ENCODE results near the gene HAPSTR1. TPM values are rescaled to one million over a fixed set of nuclear protein-coding genes. Genes with fewer than 3 reads are reported as not detected.

HAPSTR1 gene
- polyA plus RNA-seq, 1 of the 3 experiments (the other 2 are of a cell fraction) = 7.0 TPM

DNA sequence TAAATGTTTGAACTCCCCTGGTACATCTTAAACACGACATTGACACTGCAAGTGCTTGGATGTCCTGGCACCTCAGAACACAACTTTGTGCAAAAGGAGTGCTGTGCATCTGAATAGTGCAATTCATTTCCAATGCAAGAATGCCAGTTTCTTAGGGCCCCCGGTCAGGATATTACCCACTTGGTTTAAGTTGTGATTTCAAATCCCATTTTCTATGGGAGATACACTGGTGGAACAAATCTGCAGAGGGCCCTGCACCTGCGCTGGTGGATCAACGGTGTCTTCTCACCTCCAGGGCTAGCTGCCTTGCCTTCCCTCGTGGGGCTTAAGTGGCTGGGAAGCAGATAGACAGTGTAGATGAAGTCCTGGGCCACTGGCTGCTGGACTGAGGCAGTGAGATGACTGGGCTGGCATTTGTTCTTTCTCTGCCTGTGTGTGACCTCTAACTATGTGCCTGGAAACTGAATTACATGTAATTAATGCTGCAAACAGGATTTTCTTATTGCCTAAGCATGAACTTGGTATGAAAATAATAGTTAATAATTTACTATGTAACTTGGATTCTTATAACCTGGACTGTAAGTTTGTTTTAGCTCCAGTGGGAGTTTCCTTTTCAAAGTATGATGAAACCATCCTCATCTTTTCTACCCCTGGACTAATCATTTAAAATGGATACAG is 20.9 kb downstream of the HAPSTR1 start:
- Histone ChIP-seq H3K36me3 (replicated peaks in 1 of 2; ENCODE audit: control insufficient read depth in 1 of 2, insufficient read depth in 2 of 2, low read length in 1 of 2) (peaks cover 49 to 56% of the 10 kb centered on the region in 2 experiments), H4K20me1 (ENCODE audit: insufficient read depth) (peaks cover 100% of the 10 kb centered on the region), H3K4me3 (ENCODE audit: low read depth in 2 of 2, low read length in 1 of 2) (no peak overlapping the region), H3K4me1 (ENCODE audit: control insufficient read depth in 1 of 2, insufficient read depth in 2 of 2, low read depth in 1 of 2, low read length in 1 of 2) (peaks cover 19 to 46% of the 10 kb centered on the region in 2 experiments; a peak in 3 of 4 replicates), H3K9ac (no peak overlapping the region), H3K79me2 (ENCODE audit: insufficient read depth) (peaks cover 100% of the 10 kb centered on the region), H3K9me2 (no peaks in the 10 kb centered on the region), H3K27me3 (ENCODE audit: insufficient read depth) (no peaks in the 10 kb centered on the region), H3F3A (replicated peaks; ENCODE audit: insufficient read depth) (peaks cover 27% of the 10 kb centered on the region), H3K4me2 (peak overlapping the region; percentile 14; the same call in 1 of the 2 replicates), H2AFZ (ENCODE audit: low read depth) (no peak overlapping the region), H3K9me3 (no peaks in the 10 kb centered on the region), H3K27ac (ENCODE audit: low read depth in 2 of 2, low read length in 1 of 2) (no peak overlapping the region; a peak in 2 of 4 replicates)
- DNase-seq = no peak
- POLR2A ChIA-PET = no interaction called here
- CTCF ChIA-PET = interaction anchor here (1.2 to 2.3 kb wide), 2 partner anchors 27 to 232 kb away, joined by 3 to 6 read pairs; no protein-coding TSS in a partner anchor
- WGBS (ENCODE audit: low lambda C conversion rate) = 64% methylated on average over 5 of the region's 5 CpGs
- no peak for TF ChIP-seq TAF1 (IDR thresholded peaks at IDR 0.05; ENCODE audit: borderline replicate concordance, low read depth, low read length)
- no peak for TF ChIP-seq EZH2phosphoT487 (IDR thresholded peaks at IDR 0.05; ENCODE audit: borderline replicate concordance, low read depth)
- TF ChIP-seq, protein P1, sequence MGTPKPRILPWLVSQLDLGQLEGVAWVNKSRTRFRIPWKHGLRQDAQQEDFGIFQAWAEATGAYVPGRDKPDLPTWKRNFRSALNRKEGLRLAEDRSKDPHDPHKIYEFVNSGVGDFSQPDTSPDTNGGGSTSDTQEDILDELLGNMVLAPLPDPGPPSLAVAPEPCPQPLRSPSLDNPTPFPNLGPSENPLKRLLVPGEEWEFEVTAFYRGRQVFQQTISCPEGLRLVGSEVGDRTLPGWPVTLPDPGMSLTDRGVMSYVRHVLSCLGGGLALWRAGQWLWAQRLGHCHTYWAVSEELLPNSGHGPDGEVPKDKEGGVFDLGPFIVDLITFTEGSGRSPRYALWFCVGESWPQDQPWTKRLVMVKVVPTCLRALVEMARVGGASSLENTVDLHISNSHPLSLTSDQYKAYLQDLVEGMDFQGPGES (IDR thresholded peaks at IDR 0.05; ENCODE audit: low read depth, low read length) = no peak

DNA sequence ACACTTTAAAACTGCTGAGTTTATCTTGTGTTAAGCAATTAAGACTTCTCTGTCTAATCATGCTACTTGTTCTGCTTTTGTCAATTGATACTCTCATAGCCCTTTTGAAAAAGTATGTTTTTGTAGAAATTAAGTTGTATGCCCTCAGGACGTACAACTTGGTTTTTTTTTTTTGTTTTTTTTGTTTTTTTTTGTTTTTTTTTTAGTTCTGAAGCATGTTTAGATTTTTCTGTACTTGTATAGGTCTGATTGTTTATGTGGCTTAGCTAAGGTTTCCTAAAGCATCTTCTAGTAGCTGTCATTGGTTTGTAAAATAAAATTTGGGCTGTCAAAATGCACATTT is 21.4 kb downstream of the HAPSTR1 start:
- Histone ChIP-seq H3K36me3 (replicated peaks in 1 of 2; ENCODE audit: control insufficient read depth in 1 of 2, insufficient read depth in 2 of 2, low read length in 1 of 2) (peaks cover 49 to 56% of the 10 kb centered on the region in 2 experiments), H3K4me1 (ENCODE audit: control insufficient read depth in 1 of 2, insufficient read depth in 2 of 2, low read depth in 1 of 2, low read length in 1 of 2) (peaks cover 19 to 50% of the 10 kb centered on the region in 2 experiments; a peak in 3 of 4 replicates), H3K27me3 (ENCODE audit: insufficient read depth) (no peaks in the 10 kb centered on the region), H3K4me3 (ENCODE audit: low read depth in 2 of 2, low read length in 1 of 2) (no peak overlapping the region), H3K27ac (ENCODE audit: low read depth in 2 of 2, low read length in 1 of 2) (no peak overlapping the region; a peak in 1 of 4 replicates), H3K9me2 (no peaks in the 10 kb centered on the region), H4K20me1 (ENCODE audit: insufficient read depth) (peaks cover 100% of the 10 kb centered on the region), H2AFZ (ENCODE audit: low read depth) (no peak overlapping the region), H3K9me3 (no peaks in the 10 kb centered on the region), H3K4me2 (no peak overlapping the region), H3K79me2 (ENCODE audit: insufficient read depth) (peaks cover 100% of the 10 kb centered on the region), H3F3A (replicated peaks; ENCODE audit: insufficient read depth) (peaks cover 28% of the 10 kb centered on the region), H3K9ac (no peak overlapping the region)
- CTCF ChIA-PET = interaction anchor here (1.2 kb wide), 1 partner anchor 26 kb away, joined by 3 read pairs; no protein-coding TSS in a partner anchor
- POLR2A ChIA-PET = no interaction called here
- DNase-seq = no peak
- 86% methylated on average over 1 of the region's 1 CpG for WGBS (ENCODE audit: low lambda C conversion rate)
- TF ChIP-seq, protein P1 (IDR thresholded peaks at IDR 0.05; ENCODE audit: low read depth, low read length) = no peak
- TF ChIP-seq MXI1 (IDR thresholded peaks at IDR 0.05; ENCODE audit: low read depth, low read length) = no peak
- no peak for TF ChIP-seq RXRA (IDR thresholded peaks at IDR 0.05; ENCODE audit: borderline replicate concordance, low read depth)
- TF ChIP-seq, protein P2, sequence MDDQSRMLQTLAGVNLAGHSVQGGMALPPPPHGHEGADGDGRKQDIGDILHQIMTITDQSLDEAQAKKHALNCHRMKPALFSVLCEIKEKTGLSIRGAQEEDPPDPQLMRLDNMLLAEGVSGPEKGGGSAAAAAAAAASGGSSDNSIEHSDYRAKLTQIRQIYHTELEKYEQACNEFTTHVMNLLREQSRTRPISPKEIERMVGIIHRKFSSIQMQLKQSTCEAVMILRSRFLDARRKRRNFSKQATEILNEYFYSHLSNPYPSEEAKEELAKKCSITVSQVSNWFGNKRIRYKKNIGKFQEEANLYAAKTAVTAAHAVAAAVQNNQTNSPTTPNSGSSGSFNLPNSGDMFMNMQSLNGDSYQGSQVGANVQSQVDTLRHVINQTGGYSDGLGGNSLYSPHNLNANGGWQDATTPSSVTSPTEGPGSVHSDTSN (IDR thresholded peaks at IDR 0.05) = no peak
- TF ChIP-seq FOXM1 (IDR thresholded peaks at IDR 0.05; ENCODE audit: low read depth) = no peak
- TF ChIP-seq USF2 (IDR thresholded peaks at IDR 0.05; ENCODE audit: borderline replicate concordance, low read depth, low read length) = no peak
- TF ChIP-seq JUND (IDR thresholded peaks at IDR 0.05) = no peak
- TF ChIP-seq RCOR1 (IDR thresholded peaks at IDR 0.05; ENCODE audit: low read length) = no peak
- no peak for TF ChIP-seq RAD21 (IDR thresholded peaks at IDR 0.05; ENCODE audit: low read length)
- TF ChIP-seq TEAD4 (IDR thresholded peaks at IDR 0.05; ENCODE audit: borderline replicate concordance, insufficient read depth) = no peak
- TF ChIP-seq MEF2A (IDR thresholded peaks at IDR 0.05; ENCODE audit: borderline replicate concordance, low read depth) = no peak
- TF ChIP-seq TCF12 (IDR thresholded peaks at IDR 0.05) = no peak
- TF ChIP-seq EP300 (IDR thresholded peaks at IDR 0.05; ENCODE audit: borderline replicate concordance in 1 of 2, low read depth in 1 of 2, low read length in 1 of 2) = no peak
- TF ChIP-seq NRF1 (IDR thresholded peaks at IDR 0.05; ENCODE audit: low read depth, low read length) = no peak
